ENCODE measurements around the gene SLC38A7. TPM values are rescaled to one million over a fixed set of nuclear protein-coding genes. Genes with fewer than 3 reads are reported as not detected.
"Not testable (repeated sequence)": the region's sequence is repeated elsewhere in the genome, so short reads cannot be mapped to it uniquely, and the experiment has no call there.

The SLC38A7 gene, protein sequence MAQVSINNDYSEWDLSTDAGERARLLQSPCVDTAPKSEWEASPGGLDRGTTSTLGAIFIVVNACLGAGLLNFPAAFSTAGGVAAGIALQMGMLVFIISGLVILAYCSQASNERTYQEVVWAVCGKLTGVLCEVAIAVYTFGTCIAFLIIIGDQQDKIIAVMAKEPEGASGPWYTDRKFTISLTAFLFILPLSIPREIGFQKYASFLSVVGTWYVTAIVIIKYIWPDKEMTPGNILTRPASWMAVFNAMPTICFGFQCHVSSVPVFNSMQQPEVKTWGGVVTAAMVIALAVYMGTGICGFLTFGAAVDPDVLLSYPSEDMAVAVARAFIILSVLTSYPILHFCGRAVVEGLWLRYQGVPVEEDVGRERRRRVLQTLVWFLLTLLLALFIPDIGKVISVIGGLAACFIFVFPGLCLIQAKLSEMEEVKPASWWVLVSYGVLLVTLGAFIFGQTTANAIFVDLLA
- 1 to 10 TPM; 3.2 to 7.4 (median 4.5) TPM for polyA plus RNA-seq

DNA sequence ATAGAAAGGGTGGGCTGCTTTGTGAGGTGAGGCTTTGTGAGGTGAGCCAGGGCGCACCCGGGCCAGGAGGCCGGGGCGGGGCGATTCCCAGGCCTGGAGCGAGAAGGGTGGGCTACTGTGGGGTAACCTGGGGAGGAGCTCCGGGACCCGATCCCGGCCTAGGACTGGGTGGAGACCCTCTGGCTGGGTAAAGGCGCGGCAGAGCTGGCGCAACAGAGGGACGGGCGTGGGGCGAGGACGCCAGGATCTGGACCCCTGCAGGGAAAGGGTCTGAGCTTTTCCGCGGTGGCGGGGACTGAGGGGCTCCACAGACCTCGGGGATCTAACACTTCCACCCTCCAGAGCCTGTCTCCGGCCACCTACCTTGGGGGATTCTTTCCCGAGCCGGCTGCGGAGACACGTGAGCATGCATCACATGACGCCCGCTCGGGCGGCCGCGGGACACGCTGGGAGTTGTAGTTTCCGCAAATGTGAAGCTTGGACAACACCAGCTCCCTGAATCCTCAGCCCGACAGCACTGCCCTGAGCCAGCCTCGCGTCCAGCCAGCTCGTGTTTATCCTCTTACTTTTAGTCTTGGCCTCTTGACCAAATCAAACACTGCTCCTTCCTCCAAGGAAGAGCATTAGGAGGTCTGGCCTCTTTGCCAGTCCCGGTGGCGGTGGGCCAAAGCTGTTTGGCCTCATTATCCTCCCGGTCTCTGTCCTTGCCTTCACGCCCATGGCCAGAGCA is at the start of gene SLC38A7:
Gene SLC38A7 (minus strand): TSS at position 417 of the 730 bp plus-strand sequence. CDS start 4,644 bp downstream, outside the sequence.
- WGBS, 3 donors, result 4 to 6% (median 6%) methylated on average over 35 to 41 of the region's 41 CpGs
- H3K27ac ChIP-seq (ENCODE audit: low read depth, low read length), result no peak within 1 kb of the TSS

DNA sequence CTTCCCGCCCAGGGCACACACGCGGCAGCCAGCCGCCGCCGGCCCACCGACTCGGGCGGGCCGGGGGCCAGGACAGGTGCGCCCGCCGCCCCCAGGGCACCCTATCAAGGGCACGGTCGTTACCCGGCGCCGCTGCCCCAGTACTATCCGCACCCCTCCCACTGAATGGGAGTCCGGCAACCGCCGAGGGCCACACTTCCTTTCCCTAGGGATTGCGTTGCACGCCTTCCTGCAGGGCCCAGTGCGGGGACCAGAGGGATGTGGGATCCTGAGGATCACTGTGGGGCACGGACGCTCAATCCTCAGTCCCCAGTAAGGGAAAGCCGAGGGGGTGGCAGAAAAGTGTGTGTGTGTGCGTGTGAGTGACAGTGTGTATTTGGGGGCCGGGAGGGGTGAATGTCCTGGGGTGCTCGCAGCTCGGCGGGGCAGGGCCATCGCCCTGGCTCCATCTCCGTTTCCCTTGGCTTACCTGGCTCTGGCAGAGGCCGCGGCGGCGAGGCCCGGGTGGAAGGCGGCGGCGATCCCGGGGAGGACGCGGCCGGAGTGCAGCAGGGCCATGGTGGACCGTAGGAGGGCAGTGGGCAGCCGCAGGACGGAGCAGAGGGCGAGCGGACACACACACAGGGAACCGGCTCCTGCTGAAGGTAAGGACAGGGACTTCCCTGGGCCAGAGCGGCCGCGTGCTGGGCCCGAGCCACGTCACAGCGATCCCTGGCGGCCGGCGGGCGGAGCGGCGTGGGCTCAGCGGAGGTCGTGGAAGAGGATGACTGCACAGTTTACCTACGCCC is 49.3 kb upstream of the SLC38A7 start, which contains the start of gene GOT2:
Gene GOT2 (minus strand): TSS at position 646 of the 788 bp plus-strand sequence. CDS start 88 bp downstream, at position 558.
- H3K27ac ChIP-seq (ENCODE audit: low read depth, low read length), result no peak within 1 kb of the TSS
- WGBS, 3 donors, result 0 to 1% (median 0%) methylated on average over 59 to 68 of the region's 68 CpGs

DNA sequence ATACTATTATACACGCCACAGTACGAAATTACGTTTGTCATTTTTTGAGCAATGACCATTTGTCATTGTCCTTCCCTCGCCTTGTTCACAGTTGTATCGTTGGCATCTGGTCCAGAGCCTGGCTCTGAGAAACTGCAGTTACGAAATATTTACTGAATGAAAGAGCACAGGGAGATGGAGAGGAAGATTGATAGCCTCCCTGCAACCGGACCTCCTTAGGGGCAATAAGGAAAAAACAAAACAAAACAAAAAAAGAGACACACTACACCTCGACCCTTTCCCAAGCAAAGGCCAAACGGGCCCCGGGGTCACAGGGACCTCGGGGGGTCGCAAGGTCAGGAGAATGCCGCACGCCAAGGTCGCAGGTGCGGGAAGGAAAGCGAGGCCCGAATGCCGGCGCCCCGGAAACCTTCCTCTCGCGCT is 48.7 kb upstream of the SLC38A7 start:
- 2 to 3% (median 2%) methylated on average over 23 of the region's 23 CpGs for WGBS, 3 donors

DNA sequence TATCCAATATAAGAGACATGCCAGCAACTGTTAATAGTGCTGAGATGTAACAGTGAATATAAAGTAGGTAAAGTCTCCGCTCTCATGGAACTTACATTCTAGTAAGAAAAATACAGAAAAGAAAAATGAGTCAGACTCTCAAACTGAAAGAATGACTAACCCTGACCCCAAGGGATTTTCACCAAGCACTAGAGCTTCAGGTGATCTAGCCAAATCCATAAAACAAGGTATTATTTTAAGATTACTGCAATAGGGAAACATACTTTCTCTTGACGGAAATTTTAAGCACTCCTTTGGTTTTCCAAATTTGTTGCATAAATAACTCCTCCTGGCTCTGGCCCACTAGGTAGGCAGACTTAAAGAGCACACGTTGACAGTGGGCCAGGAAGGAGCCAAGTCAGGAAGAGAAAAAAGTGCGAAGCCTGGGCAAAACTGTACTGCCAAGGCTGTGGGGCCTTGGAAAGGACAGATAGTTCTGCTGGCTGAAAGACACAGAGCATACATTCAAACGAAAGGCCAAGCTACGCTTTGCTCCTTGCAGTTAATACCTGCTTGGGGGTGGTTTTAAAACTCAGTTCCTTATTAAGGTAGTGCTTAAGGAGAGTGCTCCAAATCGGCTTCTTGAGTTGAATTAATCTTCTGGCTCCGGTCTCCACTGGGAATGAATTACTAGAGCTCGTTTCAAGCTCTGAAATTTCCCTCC is 48.1 kb upstream of the SLC38A7 start:
- no peak overlapping the region for H3K27ac ChIP-seq (ENCODE audit: low read depth, low read length)
- 35 to 67% (median 52%) methylated on average over 9 of the region's 9 CpGs for WGBS, 3 donors

More for the DNA sequence above, 48.7 kb upstream of the SLC38A7 start:
- no peak overlapping the region for H3K27ac ChIP-seq (ENCODE audit: low read depth, low read length)

DNA sequence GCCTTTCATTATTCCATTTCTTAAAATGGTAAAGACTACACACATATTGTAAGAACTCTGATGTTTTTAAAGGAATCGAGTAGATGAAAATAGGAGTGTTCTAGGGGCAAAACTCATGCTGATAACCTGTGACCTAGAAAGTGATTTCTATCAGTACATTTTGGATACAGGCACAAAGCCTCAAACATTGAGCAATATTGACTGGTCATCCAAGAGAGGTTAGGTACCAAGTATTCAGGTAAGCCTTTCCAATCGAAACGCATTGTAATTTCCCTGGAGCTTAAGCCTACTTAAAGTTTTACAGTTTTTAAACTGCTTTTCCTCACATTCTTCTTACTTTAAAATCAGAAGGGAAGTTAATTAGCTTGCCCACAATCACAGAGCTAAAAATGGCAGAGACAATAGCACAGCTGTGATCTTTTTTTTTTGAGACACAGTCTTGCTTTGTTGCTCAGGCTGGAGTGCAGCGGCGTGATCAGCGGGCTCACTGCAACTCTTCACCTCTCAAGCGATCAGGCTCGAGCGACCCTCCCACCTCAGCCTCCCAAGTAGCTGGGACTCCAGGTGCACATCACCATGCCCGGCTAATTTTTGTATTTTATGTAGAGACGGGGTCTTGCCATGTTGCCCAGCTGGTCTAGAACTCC is 46.3 kb upstream of the SLC38A7 start:
- no peak overlapping the region for H3K27ac ChIP-seq (ENCODE audit: low read depth, low read length)
- 91 to 94% (median 92%) methylated on average over 11 of the region's 11 CpGs for WGBS, 3 donors

DNA sequence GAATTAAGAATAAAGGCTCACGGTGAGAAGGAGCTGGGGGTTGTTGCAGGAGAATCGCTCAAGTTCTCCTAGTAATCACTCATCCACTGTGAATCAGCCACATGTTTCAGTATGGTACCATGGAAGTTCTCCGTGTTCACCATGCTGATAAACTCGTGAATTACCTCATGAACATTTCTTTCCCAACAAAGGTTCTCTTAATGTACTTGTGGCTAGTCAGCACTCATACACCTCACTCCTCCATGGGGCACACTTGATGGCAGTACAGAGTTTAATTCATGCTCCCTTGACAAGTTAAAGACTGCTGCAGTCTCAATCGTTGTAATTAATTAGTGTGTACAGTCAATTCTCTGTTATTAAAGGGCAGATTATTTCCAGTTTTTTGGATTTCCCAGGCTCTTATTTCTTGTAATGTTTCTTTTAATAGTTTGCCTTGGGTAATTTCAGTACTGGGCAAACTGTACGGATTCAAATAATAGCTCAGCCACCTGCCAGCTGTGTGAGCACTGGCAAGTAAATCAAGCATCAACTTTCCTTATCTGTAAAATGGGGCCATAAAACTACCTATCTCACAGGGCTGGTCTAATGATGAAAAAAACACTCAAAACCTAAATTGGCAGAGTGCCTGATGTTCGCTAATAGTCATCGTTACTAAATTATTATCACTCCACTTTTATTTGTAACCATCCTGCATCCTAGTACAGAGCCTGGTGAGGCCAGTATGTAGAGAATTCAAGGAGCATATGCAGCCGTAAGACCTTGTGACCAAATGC is 43.4 kb upstream of the SLC38A7 start:
- no peak overlapping the region for H3K27ac ChIP-seq (ENCODE audit: low read depth, low read length)
- WGBS, 3 donors, result 88 to 93% (median 89%) methylated on average over 9 of the region's 9 CpGs

DNA sequence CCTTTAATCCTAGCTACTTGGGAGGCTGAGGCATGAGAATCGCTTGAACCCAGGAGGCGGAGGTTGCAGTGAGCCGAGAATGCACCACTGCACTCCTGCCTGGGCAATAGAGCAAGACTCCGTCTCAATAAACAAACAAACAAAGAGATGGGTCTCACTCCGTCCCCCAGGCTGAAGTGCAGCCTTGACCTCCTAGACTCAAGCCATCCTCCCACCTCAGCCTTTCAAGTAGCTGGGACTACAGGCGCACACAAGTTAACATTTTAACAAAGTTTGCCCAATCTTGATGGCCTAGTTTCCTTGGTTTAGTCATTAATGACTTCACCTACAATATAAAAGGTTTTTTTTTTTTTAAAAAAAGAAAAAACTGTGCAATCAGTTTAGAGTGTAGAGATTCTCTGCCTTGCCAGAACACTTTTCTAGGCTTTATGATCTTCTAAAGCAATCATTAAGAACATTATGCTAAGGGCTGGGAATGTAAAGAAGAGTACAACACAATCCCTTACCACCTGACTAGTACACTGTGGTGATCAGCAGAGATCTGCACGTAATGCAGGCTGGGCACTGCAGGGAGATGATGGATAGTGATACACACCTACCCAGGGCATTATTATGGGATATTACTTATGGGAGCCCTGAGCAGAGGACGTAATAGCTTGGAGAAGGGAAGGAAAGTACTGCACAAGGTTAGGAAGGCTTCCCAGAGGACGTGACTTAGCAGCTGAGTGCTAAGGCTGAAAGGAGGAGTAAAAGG is 42.6 kb upstream of the SLC38A7 start:
- WGBS, 3 donors, result 79 to 90% (median 85%) methylated on average over 9 of the region's 9 CpGs
- H3K27ac ChIP-seq (ENCODE audit: low read depth, low read length), result no peak overlapping the region

DNA sequence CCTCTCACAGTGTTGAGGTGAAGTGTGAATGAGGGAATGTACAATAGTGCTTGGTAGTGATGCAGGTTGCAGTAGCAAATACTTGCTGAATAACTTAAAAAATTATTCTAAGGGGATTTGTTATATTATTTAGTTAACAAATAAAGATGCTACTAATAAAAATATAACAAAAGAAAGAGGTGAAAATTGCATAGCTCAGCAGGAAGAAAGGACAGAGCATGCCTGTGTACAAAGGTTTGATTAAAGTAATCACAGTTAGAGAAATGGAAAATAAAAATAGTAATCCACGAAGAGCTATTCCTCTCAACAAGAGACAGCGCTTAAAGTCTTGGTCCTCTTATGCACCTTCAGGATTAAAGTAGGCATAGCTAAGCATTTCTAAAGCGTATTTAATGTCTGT is 38.5 kb upstream of the SLC38A7 start:
- no peak overlapping the region for H3K27ac ChIP-seq (ENCODE audit: low read depth, low read length)
- WGBS, 3 donors, result 30 to 62% (median 47%) methylated on average over 3 of the region's 3 CpGs

DNA sequence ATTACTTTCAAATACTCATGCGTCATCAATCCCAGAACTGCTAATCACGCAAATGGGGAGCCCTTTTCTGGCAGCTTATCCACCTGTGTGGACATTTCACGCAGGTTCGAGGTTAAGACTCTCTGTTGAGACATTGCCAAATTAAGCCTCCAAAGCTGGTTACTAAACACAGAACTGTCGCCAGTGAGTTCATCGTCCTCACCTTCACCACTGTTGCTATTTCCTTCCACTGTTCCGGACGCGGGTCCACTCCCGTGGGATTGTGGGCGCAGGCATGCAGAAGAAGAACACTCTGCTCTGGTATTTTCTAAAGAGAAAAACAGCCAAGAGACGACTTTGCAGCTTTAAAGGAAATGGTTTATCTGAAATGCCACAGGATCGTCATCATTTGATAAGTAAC is 33.4 kb upstream of the SLC38A7 start:
- H3K27ac ChIP-seq (ENCODE audit: low read depth, low read length), result no peak overlapping the region
- WGBS, 3 donors, result 86 to 88% (median 88%) methylated on average over 13 of the region's 13 CpGs

DNA sequence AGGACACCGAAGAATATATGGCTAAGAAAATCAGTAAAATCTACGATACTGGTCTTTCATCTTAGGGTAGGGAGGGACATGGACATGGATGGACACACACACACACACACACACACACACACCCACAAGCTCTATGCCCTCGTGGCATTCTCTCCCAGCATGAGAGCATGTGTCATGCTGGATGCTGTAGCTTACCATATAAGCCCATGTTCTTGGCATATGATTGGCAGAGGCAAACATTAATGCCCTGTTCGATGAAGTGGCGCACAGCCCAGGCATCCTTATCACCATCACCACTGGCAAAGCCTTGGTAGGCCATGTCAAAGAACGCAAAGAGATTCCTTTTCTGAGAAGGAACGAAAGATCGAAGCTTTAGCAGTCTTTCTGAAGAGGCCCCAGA is 31.9 kb upstream of the SLC38A7 start:
- 90 to 96% (median 94%) methylated on average over 8 of the region's 8 CpGs for WGBS, 3 donors
- H3K27ac ChIP-seq (ENCODE audit: low read depth, low read length), result no peak overlapping the region

DNA sequence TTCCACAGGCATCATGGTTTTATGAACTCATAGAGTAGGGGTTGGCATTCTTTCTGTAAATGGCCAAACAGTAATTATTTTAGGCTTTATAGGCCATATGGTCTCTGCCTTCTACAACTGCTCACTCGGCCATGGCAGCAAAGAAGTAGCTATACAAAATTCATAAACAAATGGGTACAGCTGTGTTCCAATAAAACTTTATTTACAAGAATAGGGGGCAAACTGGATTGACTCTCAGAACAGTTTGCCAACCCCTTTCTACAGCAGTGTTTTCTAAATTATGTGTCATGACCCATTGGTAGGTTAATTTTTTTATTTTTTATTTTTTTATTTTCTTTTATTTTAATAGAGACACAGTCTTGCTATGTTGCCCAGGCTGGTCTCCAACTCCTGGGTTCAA is 29.2 kb upstream of the SLC38A7 start:
- 85 to 91% (median 87%) methylated on average over 1 of the region's 1 CpG for WGBS, 3 donors
- H3K27ac ChIP-seq (ENCODE audit: low read depth, low read length), result no peak overlapping the region

DNA sequence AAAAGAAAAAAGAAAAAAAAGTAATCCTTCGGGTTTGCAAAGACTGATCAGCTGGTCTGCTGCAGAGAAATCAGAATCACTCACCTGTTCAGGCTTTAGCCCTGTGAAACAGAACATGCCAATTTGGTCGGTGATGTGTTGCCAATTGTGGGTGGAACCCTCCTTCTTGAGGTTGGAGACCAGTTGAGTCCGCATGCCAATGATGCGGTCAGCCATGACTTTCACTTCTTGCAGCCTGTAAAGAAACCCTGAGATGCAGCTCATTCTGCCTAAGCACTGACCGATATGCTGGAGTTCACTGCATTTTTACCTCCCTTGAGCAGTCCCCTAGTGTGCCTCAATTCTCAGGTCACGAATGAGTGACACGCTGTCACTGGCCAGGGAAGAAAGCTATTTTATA is 24.8 kb upstream of the SLC38A7 start:
- 97 to 98% (median 98%) methylated on average over 7 of the region's 7 CpGs for WGBS, 3 donors
- no peak overlapping the region for H3K27ac ChIP-seq (ENCODE audit: low read depth, low read length)

DNA sequence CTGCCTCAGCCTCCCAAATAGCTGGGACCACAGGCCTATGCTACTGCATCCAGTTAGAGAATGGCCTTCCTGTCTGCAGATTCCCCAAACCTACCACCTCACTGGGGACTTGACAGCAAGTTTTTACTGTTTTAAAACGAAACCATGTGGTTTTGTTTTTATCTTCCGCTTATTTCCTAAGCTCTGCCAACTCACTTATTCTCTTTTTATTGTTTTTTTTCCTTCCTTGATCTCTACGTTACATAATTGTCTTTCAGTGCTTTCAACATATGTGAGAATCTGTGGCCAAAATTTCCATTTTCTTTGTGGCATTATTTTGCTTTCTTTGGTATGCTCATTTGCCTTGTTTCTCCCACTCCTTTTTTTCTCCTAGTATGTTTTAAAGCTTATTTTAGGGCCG is 14.6 kb upstream of the SLC38A7 start:
- no peak overlapping the region for H3K27ac ChIP-seq (ENCODE audit: low read depth, low read length)
- WGBS, 3 donors, result 53 to 83% (median 61%) methylated on average over 4 of the region's 4 CpGs

DNA sequence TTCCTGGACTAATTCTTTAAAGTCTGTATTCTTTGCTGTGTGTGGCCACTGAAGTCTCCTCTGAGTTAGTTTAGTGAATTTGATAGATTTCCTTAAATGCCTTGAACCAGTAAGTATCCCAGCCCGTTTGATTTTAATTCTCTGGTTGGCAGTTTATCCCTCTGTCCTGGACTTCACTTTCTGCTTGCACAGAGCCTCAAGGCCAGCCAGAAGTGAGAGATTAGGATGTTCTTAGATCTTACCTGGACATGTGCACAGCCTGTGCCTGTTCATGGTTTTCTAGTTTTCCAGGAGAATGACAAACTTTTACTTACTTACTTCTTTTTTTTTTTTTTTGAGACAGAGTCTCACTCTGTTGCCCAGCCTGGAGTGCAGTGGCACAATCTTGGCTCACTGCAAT is 10.8 kb upstream of the SLC38A7 start:
- WGBS, 3 donors, result 54 to 78% (median 64%) methylated on average over 1 of the region's 1 CpG
- H3K27ac ChIP-seq (ENCODE audit: low read depth, low read length), result no peak overlapping the region

DNA sequence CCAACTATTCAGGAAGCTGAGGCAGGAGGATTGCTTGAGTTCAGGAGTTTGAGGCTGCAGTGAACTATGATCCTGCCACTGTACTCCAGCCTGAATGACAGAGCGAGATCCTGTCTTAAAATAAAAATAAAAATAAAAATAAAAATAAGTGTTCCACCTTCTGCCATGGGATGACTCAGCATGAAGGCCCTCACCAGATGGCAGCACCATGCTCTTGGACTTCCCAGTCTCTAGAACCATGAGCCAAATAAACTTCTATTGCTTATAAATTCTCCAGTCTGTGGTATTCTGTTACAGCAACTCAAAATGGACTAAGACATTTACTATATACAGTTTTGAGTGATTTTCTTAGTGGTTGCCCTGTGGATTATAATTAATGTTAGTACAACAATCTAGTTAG is 7.9 kb upstream of the SLC38A7 start:
- WGBS, 3 donors, result 47 to 100% (median 96%) methylated on average over 1 of the region's 1 CpG
- no peak overlapping the region for H3K27ac ChIP-seq (ENCODE audit: low read depth, low read length)

DNA sequence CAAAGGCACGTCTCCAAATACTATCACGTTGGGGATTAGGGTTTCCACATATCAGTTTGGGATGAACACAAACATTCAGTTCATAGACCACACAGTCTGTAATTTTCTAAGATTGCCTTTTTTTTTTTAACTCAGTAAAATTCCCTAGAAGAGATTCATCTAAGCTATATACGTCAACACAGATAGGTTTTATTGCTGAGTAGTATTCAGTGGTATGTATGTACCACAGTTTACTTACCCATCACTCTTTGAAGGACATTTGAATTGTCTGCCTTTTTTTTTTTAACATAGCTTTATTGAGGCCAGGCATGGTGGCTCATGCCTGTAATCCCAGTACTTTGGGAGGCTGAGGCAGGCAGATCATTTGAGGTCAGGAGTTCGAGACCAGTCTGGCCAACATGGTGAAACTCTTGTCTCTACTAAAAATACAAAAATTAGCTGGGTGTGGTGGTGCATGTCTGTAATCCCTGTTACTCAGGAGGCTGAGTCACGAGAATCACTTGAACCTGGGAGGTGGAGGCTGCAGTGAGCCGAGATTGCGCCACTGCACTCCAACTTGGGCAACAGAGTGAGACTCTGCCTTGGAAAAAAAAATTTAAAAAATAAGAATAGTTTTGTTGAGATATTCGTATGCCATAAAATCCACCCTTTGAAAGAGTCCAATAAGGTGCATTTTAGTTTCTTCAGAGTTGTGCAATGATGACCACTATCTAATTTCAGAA is 2.6 kb upstream of the SLC38A7 start:
- not testable (repeated sequence) for H3K27ac ChIP-seq (ENCODE audit: low read depth, low read length)
- WGBS, 3 donors, result 75 to 81% (median 80%) methylated on average over 8 of the region's 8 CpGs
